HEK293T (cell line): ENCODE results near the gene TRIM44.

Source experiments
- CTCF ChIA-PET: fragments of 350-600 bp; formaldehyde crosslinking; extraction: SDS; loops from one replicate; lab custom pipeline; 2021; ENCODE audit warnings: antibody characterized with exemption, inconsistent platforms; lab: Yijun Ruan, JAX
- POLR2A ChIA-PET: fragments of 350-600 bp; formaldehyde crosslinking; extraction: SDS; loops from one replicate; lab custom pipeline; 2020; ENCODE audit warnings: antibody characterized with exemption, inconsistent platforms; lab: Yijun Ruan, JAX
- DNase-seq: peaks from one replicate; pipeline ENCODE4 v3.0.0; 2012; ENCODE audit warnings: mixed read lengths; ENCODE audit errors: extremely low spot score
- ARNT ChIP-seq: fragments of 450-650 bp; IDR thresholded peaks from 2 replicates; pipeline ENCODE4 v1.6.1; 2017; ENCODE audit warnings: mild to moderate bottlenecking
- BHLHE40 ChIP-seq: fragments of 450-650 bp; IDR thresholded peaks from 2 replicates; pipeline ENCODE4 v1.6.1; 2016; ENCODE audit warnings: mild to moderate bottlenecking, moderate library complexity, borderline replicate concordance
- CTBP1 ChIP-seq: fragments of 450-650 bp; IDR thresholded peaks from 2 replicates; pipeline ENCODE4 v1.6.1; 2016; ENCODE audit warnings: borderline replicate concordance
- ELF4 ChIP-seq: fragments of 450-650 bp; IDR thresholded peaks from 2 replicates; pipeline ENCODE4 v1.6.1; 2017; ENCODE audit warnings: antibody characterized with exemption
- FOXA1 ChIP-seq: fragments of 450-650 bp; IDR thresholded peaks from 2 replicates; pipeline ENCODE4 v1.6.1; 2016; ENCODE audit warnings: mild to moderate bottlenecking
- FOXK2 ChIP-seq: fragments of 450-650 bp; IDR thresholded peaks from 2 replicates; pipeline ENCODE4 v1.6.1; 2016; ENCODE audit warnings: mild to moderate bottlenecking
- FOXM1 ChIP-seq: fragments of 450-650 bp; IDR thresholded peaks from 2 replicates; pipeline ENCODE4 v1.6.1; 2017; ENCODE audit warnings: mild to moderate bottlenecking, borderline replicate concordance
- HDGF ChIP-seq: fragments of 450-650 bp; IDR thresholded peaks from 2 replicates; pipeline ENCODE4 v1.6.1; 2017; ENCODE audit warnings: antibody characterized with exemption, borderline replicate concordance
- L3MBTL2 ChIP-seq: fragments of 450-650 bp; conservative IDR thresholded peaks from 2 replicates; pipeline ENCODE4 v1.6.1; 2016; ENCODE audit warnings: mild to moderate bottlenecking
- LEF1 ChIP-seq: fragments of 450-650 bp; IDR thresholded peaks from 2 replicates; pipeline ENCODE4 v1.6.1; 2017; ENCODE audit warnings: mild to moderate bottlenecking, borderline replicate concordance
- NFRKB ChIP-seq: fragments of 450-650 bp; IDR thresholded peaks from 2 replicates; pipeline ENCODE4 v1.6.1; 2016; ENCODE audit warnings: mild to moderate bottlenecking, moderate library complexity
- SP1 ChIP-seq: fragments of 450-650 bp; IDR thresholded peaks from 2 replicates; pipeline ENCODE4 v1.6.1; 2017
- SUZ12 ChIP-seq: fragments of 450-650 bp; IDR thresholded peaks from 2 replicates; pipeline ENCODE4 v1.6.1; 2016; ENCODE audit warnings: mild to moderate bottlenecking
- TARDBP ChIP-seq: fragments of 450-650 bp; IDR thresholded peaks from 2 replicates; pipeline ENCODE4 v1.6.1; 2016
- ZNF384 ChIP-seq: fragments of 450-650 bp; IDR thresholded peaks from 2 replicates; pipeline ENCODE4 v1.6.1; 2016
- TF ChIP-seq, protein P1 (sequence below): fragments of 450-650 bp; IDR thresholded peaks from 2 replicates; pipeline ENCODE4 v1.6.1; 2016

TRIM44 gene

DNA sequence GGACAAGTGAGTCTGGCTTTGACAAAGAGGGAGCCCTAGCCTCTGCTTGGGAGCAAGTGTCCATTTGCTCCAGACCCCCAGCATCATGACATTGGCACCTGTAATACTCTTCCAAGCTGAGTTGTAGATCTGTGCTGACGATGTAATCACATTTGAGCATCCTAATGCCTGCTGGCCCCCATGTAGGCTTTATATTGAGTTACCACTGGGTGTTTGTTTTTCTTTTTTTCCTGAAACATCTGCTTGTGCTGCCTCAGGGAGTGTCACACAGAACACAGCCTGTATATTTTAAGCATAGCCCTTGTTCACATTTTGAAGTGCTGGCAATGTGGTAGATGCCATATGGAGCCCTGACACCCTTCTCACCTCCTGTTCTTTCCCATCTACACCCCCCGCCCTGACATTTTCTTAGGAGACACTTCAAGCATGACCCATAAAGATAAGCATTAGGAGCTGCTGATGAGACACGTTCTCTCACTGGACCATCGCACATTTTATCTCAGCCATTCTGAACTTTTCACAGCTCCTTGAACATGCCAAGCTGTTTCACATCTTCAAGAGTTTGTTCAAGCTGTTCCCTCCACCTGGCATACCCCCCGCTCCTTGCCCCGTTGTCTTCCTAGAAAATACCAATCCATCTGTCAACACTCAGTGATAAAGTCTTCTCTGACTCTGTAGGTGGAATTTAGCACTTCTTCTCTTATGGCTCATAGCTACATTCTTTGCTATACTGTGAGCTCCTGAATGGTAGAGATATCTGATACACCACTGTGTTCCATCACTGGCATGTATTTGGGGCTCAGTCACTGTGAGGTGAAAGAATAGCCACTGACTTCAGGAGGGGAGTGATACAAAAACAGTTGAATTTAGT, 128.7 kb downstream of the TRIM44 start:
- no peak for TF ChIP-seq TARDBP
- no peak for TF ChIP-seq SP1
- TF ChIP-seq FOXA1, result no peak
- CTCF ChIA-PET, result interaction anchor here (0.6 to 1.6 kb wide), 3 partner anchors 9 to 31 kb away, joined by 3 to 4 read pairs (median 3); no protein-coding TSS in a partner anchor
- DNase-seq, result no peak
- POLR2A ChIA-PET, result no interaction called here

DNA sequence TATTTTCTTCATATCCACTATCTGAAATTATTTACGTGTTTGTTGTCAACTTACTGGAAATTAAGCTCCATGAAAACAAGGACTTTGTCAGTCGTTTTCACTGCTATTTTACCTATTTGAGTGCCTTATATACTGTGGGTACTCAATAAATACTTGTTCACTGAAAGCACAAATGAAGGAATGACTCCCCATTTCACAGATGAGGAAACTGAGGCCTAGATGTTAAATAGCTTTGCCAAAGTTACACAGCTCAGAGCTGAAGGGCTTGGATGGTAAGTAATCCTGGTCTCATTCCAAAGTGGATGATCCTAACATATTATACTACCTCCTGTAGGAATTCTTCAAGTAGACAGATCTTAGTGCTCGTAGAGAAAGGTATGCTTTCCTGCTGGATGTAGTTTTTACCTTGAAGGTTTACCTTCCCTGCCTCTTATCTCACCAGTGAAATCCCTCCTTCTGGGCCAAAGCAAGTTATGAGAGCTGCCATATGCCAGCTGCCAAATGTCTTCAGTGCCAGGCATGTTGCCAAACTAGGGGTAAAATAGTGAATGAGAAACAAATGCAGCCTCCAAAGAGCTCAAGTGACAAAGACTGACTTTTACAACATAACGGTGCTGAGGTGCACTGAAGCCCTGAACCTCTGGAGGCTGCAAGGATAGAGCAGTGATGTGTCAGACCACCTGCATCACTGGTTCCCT, 129.7 kb downstream of the TRIM44 start:
- CTCF ChIA-PET, result interaction anchor here (0.6 to 1.6 kb wide), 3 partner anchors 11 to 52 kb away, joined by 3 to 4 read pairs (median 3); no protein-coding TSS in a partner anchor
- TF ChIP-seq NFRKB, result no peak
- no peak for TF ChIP-seq TARDBP
- no peak for TF ChIP-seq L3MBTL2
- no peak for TF ChIP-seq FOXA1
- TF ChIP-seq ELF4, result no peak
- TF ChIP-seq BHLHE40, result no peak
- TF ChIP-seq ARNT, result no peak
- TF ChIP-seq CTBP1, result no peak
- no peak for TF ChIP-seq SUZ12
- TF ChIP-seq SP1, result no peak
- no peak for TF ChIP-seq FOXK2
- no peak for TF ChIP-seq FOXM1
- TF ChIP-seq, protein P1, sequence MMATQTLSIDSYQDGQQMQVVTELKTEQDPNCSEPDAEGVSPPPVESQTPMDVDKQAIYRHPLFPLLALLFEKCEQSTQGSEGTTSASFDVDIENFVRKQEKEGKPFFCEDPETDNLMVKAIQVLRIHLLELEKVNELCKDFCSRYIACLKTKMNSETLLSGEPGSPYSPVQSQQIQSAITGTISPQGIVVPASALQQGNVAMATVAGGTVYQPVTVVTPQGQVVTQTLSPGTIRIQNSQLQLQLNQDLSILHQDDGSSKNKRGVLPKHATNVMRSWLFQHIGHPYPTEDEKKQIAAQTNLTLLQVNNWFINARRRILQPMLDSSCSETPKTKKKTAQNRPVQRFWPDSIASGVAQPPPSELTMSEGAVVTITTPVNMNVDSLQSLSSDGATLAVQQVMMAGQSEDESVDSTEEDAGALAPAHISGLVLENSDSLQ, result no peak
- POLR2A ChIA-PET, result no interaction called here
- no peak for DNase-seq

DNA sequence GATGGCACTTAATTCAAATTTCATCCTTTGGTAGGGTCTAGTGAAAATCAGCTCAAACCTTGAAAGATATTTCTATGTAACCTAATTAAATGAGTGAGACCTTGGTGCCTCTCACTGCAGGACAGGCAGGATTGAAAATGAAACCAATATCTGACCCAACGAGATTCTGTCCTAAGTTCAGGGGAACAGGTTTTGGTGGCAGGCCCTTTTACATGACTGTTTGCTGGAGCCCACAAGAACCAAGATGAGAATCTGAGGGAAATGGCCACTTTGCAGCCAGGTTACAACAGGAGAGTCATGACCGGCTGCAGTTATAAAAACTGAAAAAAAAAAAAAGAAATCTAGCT, 130.2 kb downstream of the TRIM44 start:
- CTCF ChIA-PET, result interaction anchor here (1.4 to 1.6 kb wide), 2 partner anchors 12 to 29 kb away, joined by 3 to 4 read pairs; no protein-coding TSS in a partner anchor
- TF ChIP-seq SP1 (no peak), FOXK2 (no peak), L3MBTL2 (no peak), ARNT (no peak), TARDBP (no peak), CTBP1 (no peak), BHLHE40 (no peak), HDGF (no peak), NFRKB (no peak), FOXM1 (no peak), ZNF384 (no peak), SUZ12 (no peak), ELF4 (no peak), FOXA1 (no peak)
- no peak for DNase-seq
- POLR2A ChIA-PET, result no interaction called here

DNA sequence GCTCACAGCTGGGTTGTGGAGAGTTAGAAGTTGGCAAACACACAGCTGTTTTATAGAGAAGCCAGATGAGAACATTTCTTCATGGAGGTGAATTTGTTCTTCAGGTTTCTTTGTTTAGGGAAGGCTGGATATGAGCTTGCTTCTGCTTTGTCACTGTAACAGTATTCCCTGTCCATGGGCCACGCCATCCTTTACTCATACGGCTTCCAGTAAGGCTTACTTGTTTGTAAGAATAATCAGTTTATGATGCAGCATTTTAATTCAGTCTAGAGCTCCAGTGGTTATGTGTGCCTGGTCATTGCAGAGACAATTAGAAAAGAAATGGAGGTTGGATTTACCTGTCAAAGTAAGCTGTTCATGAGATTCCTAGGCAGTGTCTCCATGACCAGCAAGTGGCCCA, 131.8 kb downstream of the TRIM44 start:
- CTCF ChIA-PET, result no interaction called here
- DNase-seq, result no peak
- no peak for TF ChIP-seq ZNF384
- TF ChIP-seq FOXM1, result no peak
- no peak for TF ChIP-seq HDGF
- TF ChIP-seq NFRKB, result no peak
- TF ChIP-seq SUZ12, result no peak
- TF ChIP-seq CTBP1, result no peak
- TF ChIP-seq LEF1, result no peak
- no peak for TF ChIP-seq FOXK2
- no peak for TF ChIP-seq L3MBTL2
- TF ChIP-seq TARDBP, result no peak
- POLR2A ChIA-PET, result no interaction called here

DNA sequence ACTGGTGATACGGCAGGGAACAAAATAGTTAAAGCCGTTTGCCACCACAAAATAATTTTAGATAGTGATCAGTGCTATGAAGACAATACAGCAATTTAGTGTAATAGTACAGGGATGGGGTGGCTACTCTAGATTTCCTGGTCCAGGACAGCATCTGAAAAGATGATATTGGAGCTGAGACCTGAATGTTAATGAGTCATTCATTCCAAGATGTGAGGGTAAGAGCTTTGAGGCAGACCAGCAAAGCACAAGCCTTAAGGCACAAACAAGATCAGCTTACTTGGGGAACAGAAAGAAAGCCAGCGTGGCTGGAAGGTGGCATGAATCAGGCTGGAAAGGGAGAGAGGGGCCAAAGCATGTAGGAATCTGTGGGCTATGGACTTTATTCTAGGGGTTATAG, 132.3 kb downstream of the TRIM44 start:
- ChIA-PET POLR2A (interaction anchor here (1.0 kb wide), 1 partner anchor 27 kb away, joined by 3 read pairs; no protein-coding TSS in a partner anchor), CTCF (interaction anchor here (0.6 kb wide), 1 partner anchor 337 kb away, joined by 3 read pairs; no protein-coding TSS in a partner anchor)
- DNase-seq, result no peak
- TF ChIP-seq FOXA1 (no peak), LEF1 (no peak), BHLHE40 (no peak), TARDBP (no peak)

DNA sequence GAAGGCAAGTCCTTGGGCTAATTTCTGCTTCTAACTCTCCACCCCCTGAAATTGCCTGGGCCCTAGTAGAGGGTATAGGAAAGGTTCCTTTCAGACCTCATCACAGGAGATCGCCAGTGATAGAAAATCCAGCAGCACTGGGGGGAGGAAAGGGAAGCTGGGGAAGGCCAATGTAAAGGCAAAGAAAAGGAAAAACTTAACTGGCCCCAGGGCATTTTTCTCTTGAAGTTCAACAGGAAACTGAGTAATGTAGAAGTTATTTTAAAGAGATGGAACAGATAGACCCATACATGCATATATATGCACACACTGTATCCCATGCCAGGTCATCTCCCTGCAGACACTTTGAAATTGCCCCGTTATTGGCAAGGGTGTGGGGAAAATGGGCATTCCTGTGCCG, 134.0 kb downstream of the TRIM44 start:
- CTCF ChIA-PET, result interaction anchor here (1.4 kb wide), 1 partner anchor 25 kb away, joined by 7 read pairs; no protein-coding TSS in a partner anchor
- no peak for DNase-seq
- POLR2A ChIA-PET, result no interaction called here
- TF ChIP-seq NFRKB, result no peak
- no peak for TF ChIP-seq FOXM1
- TF ChIP-seq FOXK2, result no peak
- TF ChIP-seq LEF1, result no peak
- no peak for TF ChIP-seq HDGF
- TF ChIP-seq BHLHE40, result no peak
- TF ChIP-seq ZNF384, result no peak
- no peak for TF ChIP-seq L3MBTL2
- no peak for TF ChIP-seq ELF4
- TF ChIP-seq SP1, result no peak
- TF ChIP-seq SUZ12, result no peak
- TF ChIP-seq, protein P1, result no peak
- TF ChIP-seq FOXA1, result no peak
- no peak for TF ChIP-seq ARNT
- no peak for TF ChIP-seq TARDBP
- no peak for TF ChIP-seq CTBP1
